BJ (cell line): Measurements from ENCODE around the gene SHCBP1L. TPM values are rescaled to one million over a fixed set of nuclear protein-coding genes. Genes with fewer than 3 reads are reported as not detected.
"Not testable (repeated sequence)": the region's sequence is repeated elsewhere in the genome, so short reads cannot be mapped to it uniquely, and the experiment has no call there.

Source experiments
- CTCF ChIA-PET: fragments of 350-600 bp; formaldehyde crosslinking; extraction: SDS; loops from one replicate; lab custom pipeline; 2021; ENCODE audit warnings: antibody characterized with exemption, inconsistent platforms; lab: Yijun Ruan, JAX
- POLR2A ChIA-PET: fragments of 300-600 bp; sonication (Branson Sonifier 250); formaldehyde crosslinking; extraction: SDS; loops from one replicate; lab custom pipeline; 2021; ENCODE audit warnings: antibody characterized with exemption; lab: Charles Lee
- DNase-seq: peaks from one replicate; pipeline ENCODE4 v3.0.0-alpha.2; 2011; ENCODE audit warnings: low read depth
- H3K27me3 ChIP-seq: 2 replicates; pipeline ENCODE4 v1.6.0; 2011; ENCODE audit warnings: low read length; ENCODE audit not compliant: control insufficient read depth, insufficient read depth
- H3K36me3 ChIP-seq: 2 replicates; pipeline ENCODE4 v1.5.1; 2011; ENCODE audit warnings: low read length; ENCODE audit not compliant: control insufficient read depth, insufficient read depth
- H3K4me3 ChIP-seq: 2 replicates; pipeline ENCODE4 v1.5.1; 2011; ENCODE audit warnings: low read depth, mild to moderate bottlenecking, control low read depth, low read length
- CTCF ChIP-seq: IDR thresholded peaks from 2 replicates; pipeline ENCODE4 v1.5.1; 2011; ENCODE audit warnings: low read depth, mild to moderate bottlenecking, control low read depth, inconsistent platforms, low read length, moderate library complexity; ENCODE audit not compliant: insufficient read depth
- polyA plus RNA-seq: library from polyadenylated mRNA; depleted of rRNA; stranded (reverse); fragments of >200 nt; gene quantifications from 2 replicates; pipeline ENCODE4 v1.2.3, GENCODE V29; 2011

Gene SHCBP1L
- polyA plus RNA-seq, 1 experiment, result not detected

DNA sequence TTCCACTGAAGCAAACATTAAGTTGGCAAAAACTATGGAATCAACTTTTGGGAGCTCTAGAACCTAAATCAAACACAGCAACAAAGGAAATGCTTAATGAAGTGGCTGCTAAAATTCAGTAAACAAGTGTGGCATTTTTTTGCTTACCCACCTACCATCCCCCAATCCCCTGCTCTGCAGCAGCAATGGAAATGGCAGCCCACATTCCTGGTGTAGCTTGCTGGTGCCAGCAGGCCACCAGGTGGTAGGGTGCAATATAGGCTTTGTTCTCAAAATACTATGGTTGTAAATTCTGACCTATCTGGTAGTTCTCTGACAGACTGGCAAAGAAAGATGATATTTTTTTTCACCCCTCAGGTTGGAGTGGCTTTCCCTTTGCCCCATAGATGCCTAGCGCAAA lies 42.8 kb downstream of the SHCBP1L start:
- POLR2A ChIA-PET, result no interaction called here
- Histone ChIP-seq H3K4me3 (no peak overlapping the region), H3K27me3 (no peaks in the 10 kb centered on the region; the same call in none of the 2 replicates), H3K36me3 (no peaks in the 10 kb centered on the region)
- DNase-seq, result no peak
- TF ChIP-seq CTCF, result no peak
- CTCF ChIA-PET, result no interaction called here

GRCh38 chr1:182909578-182909977 lies 43.4 kb downstream of the SHCBP1L start:
- no peak for TF ChIP-seq CTCF
- POLR2A ChIA-PET, result no interaction called here
- H3K27me3 ChIP-seq, result no peaks in the 10 kb centered on the region; the same call in none of the 2 replicates

GRCh38 chr1:182905321-182905720 lies 47.6 kb downstream of the SHCBP1L start:
- no peak for TF ChIP-seq CTCF
- Histone ChIP-seq H3K4me3 (no peak overlapping the region), H3K27me3 (no peaks in the 10 kb centered on the region; the same call in 1 of the 2 replicates), H3K36me3 (no peaks in the 10 kb centered on the region)
- ChIA-PET POLR2A (no interaction called here), CTCF (no interaction called here)
- no peak for DNase-seq

More at GRCh38 chr1:182909578-182909977, 43.4 kb downstream of the SHCBP1L start:
- Histone ChIP-seq H3K4me3 (no peak overlapping the region), H3K36me3 (no peaks in the 10 kb centered on the region)
- CTCF ChIA-PET, result no interaction called here
- DNase-seq, result no peak

GRCh38 chr1:182901946-182902345 lies 51.0 kb downstream of the SHCBP1L start:
- CTCF ChIA-PET, DNase-seq, H3K27me3 ChIP-seq, H3K36me3 ChIP-seq, POLR2A ChIA-PET, H3K4me3 ChIP-seq: not testable (repeated sequence)

DNA sequence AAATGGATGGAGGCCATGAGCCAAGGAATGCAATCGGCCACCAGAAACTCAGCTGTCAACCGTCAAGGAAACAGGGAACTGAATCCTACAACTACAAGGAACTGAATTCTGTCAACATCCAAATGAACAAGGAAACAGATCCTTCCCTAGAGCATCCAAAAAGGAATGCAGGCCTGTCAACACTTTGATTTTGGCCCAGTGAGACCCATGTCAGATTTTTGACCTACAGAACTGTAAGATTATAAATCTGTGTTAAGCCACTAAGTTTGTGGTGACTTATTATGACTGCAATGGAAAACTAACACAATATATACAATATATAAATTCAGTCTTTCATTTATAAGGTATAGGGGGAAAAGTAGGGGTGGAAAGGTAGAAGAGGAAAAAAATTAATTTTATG lies 55.3 kb downstream of the SHCBP1L start:
- CTCF ChIA-PET, result no interaction called here
- POLR2A ChIA-PET, result no interaction called here
- TF ChIP-seq CTCF, result no peak
- no peak for DNase-seq
- H3K36me3 ChIP-seq, result no peaks in the 10 kb centered on the region
- H3K4me3 ChIP-seq, result no peak overlapping the region
- no peaks in the 10 kb centered on the region for H3K27me3 ChIP-seq

GRCh38 chr1:182890927-182891610 lies 61.9 kb downstream of the SHCBP1L start:
- H3K27me3 ChIP-seq, result no peaks in the 10 kb centered on the region
- no peak for TF ChIP-seq CTCF
- POLR2A ChIA-PET, result no interaction called here
- H3K4me3 ChIP-seq, result no peak overlapping the region
- H3K36me3 ChIP-seq, result peaks cover 8% of the 10 kb centered on the region
- CTCF ChIA-PET, result interaction anchor here (1.1 to 1.7 kb wide), 2 partner anchors 8 to 9 kb away, joined by 3 to 4 read pairs; no protein-coding TSS in a partner anchor
- no peak for DNase-seq
